Mesodermal cell (in vitro differentiated cells): ENCODE results near the gene VPS36. TPM values are rescaled to one million over a fixed set of nuclear protein-coding genes. Genes with fewer than 3 reads are reported as not detected.
"Not testable (repeated sequence)": the region's sequence is repeated elsewhere in the genome, so short reads cannot be mapped to it uniquely, and the experiment has no call there.

Experiments used
- H3K27ac ChIP-seq: 2 replicates; pipeline ENCODE4 v1.7.0; 2013; ENCODE audit warnings: mild to moderate bottlenecking, low read depth, low read length, moderate library complexity; ENCODE audit not compliant: severe bottlenecking
- H3K36me3 ChIP-seq: 2 replicates; pipeline ENCODE4 v1.7.1; 2013; ENCODE audit warnings: mild to moderate bottlenecking, low read length, moderate library complexity; ENCODE audit not compliant: control insufficient read depth, insufficient read depth
- H3K4me1 ChIP-seq: one replicate; pipeline ENCODE4 v1.7.1; 2013; ENCODE audit warnings: mild to moderate bottlenecking, low read length; ENCODE audit not compliant: insufficient read depth, control insufficient read depth, poor library complexity, severe bottlenecking
- H3K4me3 ChIP-seq: 2 replicates; pipeline ENCODE4 v1.7.0; 2013; ENCODE audit warnings: low read length, control low read depth, mild to moderate bottlenecking; ENCODE audit not compliant: insufficient read depth, poor library complexity, severe bottlenecking; ENCODE audit errors: extremely low read depth
- H3K9me3 ChIP-seq: 2 replicates; pipeline ENCODE4 v1.7.1; 2013; ENCODE audit warnings: mild to moderate bottlenecking, low read length, moderate library complexity; ENCODE audit not compliant: control insufficient read depth
- WGBS, 2 experiments: methylation state at CpG; one replicate each; pipeline ENCODE4 v1.1.5; 2013; ENCODE audit warnings: missing lambda C conversion rate in 2 of 2; ENCODE audit not compliant: insufficient coverage in 2 of 2; 5-methylcytosine and 5-hydroxymethylcytosine counted together
- polyA plus RNA-seq, 2 experiments: library from polyadenylated mRNA; stranded (reverse); fragments of 50-300 nt; gene quantifications; one replicate each; pipeline ENCODE4 v1.2.3, GENCODE V29; 2013

Gene VPS36, protein sequence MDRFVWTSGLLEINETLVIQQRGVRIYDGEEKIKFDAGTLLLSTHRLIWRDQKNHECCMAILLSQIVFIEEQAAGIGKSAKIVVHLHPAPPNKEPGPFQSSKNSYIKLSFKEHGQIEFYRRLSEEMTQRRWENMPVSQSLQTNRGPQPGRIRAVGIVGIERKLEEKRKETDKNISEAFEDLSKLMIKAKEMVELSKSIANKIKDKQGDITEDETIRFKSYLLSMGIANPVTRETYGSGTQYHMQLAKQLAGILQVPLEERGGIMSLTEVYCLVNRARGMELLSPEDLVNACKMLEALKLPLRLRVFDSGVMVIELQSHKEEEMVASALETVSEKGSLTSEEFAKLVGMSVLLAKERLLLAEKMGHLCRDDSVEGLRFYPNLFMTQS
- 23.9 TPM for polyA plus RNA-seq (2013, experiment 1 of 2)
- 24.9 TPM for polyA plus RNA-seq (2013, experiment 2 of 2)

DNA sequence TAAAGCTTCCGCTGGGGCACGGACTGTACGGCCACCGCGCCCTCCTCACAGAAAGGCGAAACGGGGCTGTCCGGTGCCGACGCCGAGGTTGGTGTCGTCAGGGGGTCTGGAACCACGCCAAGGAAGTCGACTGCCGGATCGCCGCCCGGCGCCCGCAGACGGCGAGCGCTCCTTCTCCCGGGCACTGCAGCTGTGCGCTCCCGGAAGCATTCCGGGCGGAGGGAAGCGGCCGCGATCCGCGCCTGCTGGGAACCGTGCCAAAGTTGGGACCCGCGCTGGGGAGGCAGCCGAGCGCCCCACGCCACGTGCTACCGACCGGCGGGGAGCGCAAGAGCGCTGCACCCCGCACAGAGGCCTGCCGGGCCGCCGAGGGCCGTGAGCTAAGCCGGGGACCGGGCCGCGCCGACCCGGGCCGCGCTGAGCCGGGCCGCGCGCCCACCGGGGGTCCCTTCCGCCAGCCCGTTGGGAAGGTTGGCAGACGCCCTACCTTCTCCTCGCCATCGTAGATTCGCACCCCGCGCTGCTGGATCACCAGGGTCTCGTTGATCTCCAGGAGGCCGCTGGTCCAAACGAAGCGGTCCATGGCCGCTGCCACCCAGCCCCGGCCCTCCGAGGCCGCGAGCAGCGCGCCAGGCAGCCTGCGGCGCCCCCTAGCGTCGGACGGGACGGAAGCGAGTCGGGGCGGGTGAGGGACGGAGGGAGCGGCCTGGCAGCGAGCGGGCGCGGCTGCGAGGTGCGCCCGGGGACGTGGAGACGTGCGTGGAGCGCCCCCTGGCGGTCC lies at the start of gene VPS36:
Gene VPS36 (minus strand): TSS at position 623 of the 781 bp plus-strand sequence. CDS start 40 bp downstream, at position 583.
- H3K9me3 ChIP-seq = no peaks in the 10 kb centered on the region
- H3K36me3 ChIP-seq = peaks cover 15% of the 10 kb centered on the region
- H3K4me1 ChIP-seq = peaks cover 8% of the 10 kb centered on the region
- peak within 1 kb of the TSS; percentile 91 for H3K27ac ChIP-seq
- 0% methylated on average over 78 to 99 of the region's 105 CpGs for WGBS, 2 experiments
- H3K4me3 ChIP-seq = peak within 1 kb of the TSS; percentile 69

DNA sequence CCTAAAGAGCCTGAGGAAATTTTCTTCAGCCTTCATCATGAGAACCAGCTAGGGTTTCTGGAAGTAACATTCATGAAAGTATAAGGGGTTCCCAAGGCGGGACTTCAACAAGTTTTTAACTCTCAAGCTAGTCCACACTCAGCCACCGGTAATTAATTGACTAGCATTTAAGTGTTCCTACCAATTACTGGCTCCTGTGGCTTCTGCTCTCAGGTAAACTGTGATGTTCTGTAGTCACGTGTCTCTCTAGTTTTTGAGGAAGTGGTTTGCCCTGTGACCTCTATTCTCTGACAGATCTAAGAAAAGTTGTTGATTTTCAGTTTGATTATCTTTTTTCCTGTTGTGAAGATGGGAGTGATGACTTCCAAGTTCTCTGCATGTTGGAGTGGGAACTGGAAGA lies 47.5 kb upstream of the VPS36 start:
- not testable (repeated sequence) for H3K36me3 ChIP-seq, H3K4me3 ChIP-seq, H3K27ac ChIP-seq, H3K9me3 ChIP-seq, H3K4me1 ChIP-seq
- WGBS, 2 experiments = no CpG with 5 or more reads among the region's 3 CpGs

DNA sequence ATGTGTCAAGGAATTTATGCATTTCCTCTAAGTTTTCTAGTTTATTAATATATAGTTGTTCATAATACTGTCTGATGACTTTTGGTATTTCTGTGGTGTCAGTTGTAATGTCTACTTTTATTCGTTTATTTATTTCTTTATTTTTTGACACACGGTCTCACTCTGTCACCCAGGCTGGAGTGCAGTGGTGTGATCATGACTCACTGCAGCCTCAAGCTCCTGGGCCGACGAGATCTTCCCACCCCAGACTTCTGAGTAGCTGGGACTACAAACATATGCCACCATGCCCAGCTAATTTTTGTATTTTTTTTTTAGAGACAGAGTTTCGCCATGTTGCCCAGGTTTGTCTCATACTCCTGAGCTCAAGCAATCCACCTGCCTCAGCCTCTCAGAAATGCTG lies 43.8 kb upstream of the VPS36 start:
- WGBS, 2 experiments = no CpG with 5 or more reads among the region's 5 CpGs
- H3K9me3 ChIP-seq = not testable (repeated sequence)

DNA sequence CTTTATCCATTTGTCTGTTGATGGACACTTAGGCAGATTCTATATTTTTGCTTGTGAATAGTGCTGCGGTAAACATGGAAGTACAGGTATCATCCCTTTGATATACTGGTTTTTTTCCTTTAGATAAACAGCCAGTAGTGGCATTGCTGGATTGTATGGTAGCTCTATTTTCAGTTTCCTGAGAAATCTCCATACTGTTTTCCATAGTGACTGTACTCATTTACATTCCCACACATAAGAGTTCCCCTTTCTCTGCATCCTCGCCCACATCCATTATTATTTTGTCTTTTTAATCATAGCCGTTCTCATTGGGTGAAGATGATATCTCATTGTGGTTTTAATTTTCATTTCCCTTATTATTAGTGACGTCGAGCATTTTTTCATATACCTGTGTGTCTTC lies 40.6 kb upstream of the VPS36 start:
- not testable (repeated sequence) for H3K9me3 ChIP-seq, H3K4me1 ChIP-seq, H3K27ac ChIP-seq, H3K36me3 ChIP-seq, H3K4me3 ChIP-seq
- WGBS, 2 experiments = no CpG with 5 or more reads among the region's 5 CpGs

More for the DNA sequence above, 43.8 kb upstream of the VPS36 start:
- not testable (repeated sequence) for H3K4me3 ChIP-seq, H3K36me3 ChIP-seq, H3K4me1 ChIP-seq, H3K27ac ChIP-seq

DNA sequence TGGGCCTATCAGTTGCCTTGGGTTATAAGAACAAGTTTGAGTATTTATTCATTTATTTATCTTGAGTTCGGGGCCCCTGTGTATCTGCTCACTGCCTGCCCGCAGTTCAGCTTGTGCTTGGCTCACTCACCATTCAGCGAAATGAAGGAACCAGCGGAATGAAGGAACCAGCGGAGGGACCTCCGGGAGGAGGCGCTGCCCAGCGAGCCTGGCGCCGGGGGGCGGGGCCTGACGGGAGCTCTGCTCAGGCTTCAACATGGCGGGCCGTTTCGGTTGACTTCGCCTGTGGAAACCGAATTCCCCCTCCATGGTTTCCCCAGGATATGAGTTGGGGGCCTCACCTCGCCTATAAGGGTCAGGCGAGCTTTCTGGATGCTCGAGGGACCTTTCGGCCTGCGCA lies 38.3 kb upstream of the VPS36 start:
- H3K4me3 ChIP-seq, H3K36me3 ChIP-seq, H3K27ac ChIP-seq, H3K4me1 ChIP-seq, H3K9me3 ChIP-seq: not testable (repeated sequence)
- no CpG with 5 or more reads among the region's 22 CpGs for WGBS, 2 experiments

DNA sequence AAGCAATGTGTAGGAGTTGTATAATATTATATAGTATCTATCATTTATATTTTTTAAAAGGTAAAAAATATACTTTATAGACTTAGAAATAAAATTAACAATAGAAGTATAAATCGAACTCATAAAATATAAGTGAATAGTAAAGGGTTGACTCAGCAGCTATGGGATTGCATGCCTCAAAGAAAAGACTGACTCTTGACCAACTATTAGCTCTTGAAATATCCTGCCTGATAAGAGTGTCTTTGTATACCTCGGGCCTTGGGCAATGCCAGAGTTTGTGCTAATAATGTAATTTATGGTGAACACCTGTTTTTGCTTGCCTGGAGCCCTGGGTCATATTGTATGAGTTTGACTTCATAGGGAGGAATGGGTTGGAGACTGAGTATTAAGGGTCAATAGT lies 36.6 kb upstream of the VPS36 start:
- WGBS, 2 experiments = no CpG with 5 or more reads among the region's 2 CpGs
- H3K4me1 ChIP-seq, H3K4me3 ChIP-seq, H3K9me3 ChIP-seq, H3K36me3 ChIP-seq, H3K27ac ChIP-seq: not testable (repeated sequence)

DNA sequence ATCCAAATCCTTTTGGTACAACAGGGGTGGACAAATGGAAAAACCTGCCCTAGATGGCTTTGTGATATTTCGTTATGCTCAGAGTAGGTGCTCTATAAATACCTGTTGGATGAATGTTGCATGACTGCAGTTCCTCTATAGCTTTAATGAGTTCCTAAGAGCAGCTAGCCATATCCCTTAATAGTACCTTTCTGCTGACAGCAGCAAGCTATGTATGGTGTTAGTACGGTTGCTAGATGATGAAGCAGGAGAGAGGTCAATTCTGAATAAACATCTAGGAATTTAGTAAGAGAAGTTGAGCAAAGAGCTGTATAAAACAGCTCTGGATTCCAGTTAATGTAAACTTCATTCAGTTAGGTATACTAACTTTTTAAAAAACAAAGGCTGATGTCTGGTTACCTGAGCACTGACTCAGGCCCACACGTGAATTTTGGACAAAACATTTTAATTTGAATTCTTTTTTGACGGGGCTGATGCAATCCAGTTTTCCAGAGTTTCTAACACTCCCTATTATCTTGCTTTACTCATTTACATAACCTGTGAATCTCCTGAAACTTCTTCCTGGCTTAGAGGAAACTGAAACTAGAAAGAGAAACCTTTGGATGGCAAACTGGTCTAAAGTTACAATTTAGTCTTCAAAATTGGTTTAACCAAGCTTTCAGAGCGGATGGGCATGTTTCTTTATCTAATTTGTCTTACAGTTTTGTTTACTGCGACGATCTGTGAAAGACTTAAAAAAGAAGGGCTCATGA lies 30.4 kb upstream of the VPS36 start:
- H3K36me3 ChIP-seq, H3K27ac ChIP-seq, H3K4me3 ChIP-seq, H3K4me1 ChIP-seq, H3K9me3 ChIP-seq: not testable (repeated sequence)
- WGBS, 2 experiments = 83 to 84% methylated on average over 3 to 5 of the region's 7 CpGs

DNA sequence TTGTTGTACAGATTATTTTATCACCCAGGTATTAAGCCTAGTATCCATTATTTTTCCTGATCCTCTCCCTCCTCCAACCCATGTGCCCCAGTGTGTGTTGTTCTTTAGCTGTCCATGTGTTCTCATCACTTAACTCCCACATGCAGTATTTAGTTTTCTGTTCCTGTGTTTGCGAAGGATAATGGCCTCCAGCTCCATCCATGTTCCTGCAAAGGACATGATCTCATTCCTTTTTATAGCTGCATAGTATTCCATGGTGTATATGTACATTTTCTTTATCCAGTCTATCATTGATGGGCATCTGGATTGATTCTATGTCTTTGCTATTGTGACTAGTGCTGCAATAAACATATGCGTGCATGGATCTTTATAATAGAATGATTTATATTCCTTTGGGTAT lies 18.1 kb upstream of the VPS36 start:
- not testable (repeated sequence) for H3K27ac ChIP-seq, H3K4me3 ChIP-seq, H3K4me1 ChIP-seq, H3K9me3 ChIP-seq
- peaks cover 85% of the 10 kb centered on the region for H3K36me3 ChIP-seq
- WGBS, 2 experiments = no CpG with 5 or more reads among the region's 2 CpGs

DNA sequence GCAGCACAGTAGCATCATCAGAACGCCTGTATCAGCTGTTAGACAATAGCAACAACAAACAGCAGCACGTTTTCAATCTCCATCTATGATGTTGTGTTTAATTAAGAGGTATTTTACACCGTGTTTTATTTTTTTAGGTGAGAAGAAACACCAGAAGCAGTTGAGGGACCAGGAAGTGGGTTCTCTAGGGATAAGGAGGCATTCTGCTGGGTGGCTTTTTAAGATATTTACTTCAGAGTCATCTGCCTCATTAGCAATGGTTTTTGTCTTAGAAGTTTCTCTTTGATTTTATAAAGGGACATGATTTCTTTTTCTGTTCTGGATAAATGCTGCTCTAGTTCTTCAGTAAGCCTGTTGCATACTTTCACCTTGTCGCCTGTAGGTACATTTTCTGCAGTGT lies 13.1 kb upstream of the VPS36 start:
- no peaks in the 10 kb centered on the region for H3K9me3 ChIP-seq
- 100% methylated on average over 1 of the region's 4 CpGs; no CpG with 5 or more reads in 1 of the 2 experiments for WGBS, 2 experiments
- H3K27ac ChIP-seq = no peak overlapping the region
- peaks cover 86% of the 10 kb centered on the region for H3K36me3 ChIP-seq
- H3K4me3 ChIP-seq = no peak overlapping the region
- H3K4me1 ChIP-seq = no peaks in the 10 kb centered on the region

DNA sequence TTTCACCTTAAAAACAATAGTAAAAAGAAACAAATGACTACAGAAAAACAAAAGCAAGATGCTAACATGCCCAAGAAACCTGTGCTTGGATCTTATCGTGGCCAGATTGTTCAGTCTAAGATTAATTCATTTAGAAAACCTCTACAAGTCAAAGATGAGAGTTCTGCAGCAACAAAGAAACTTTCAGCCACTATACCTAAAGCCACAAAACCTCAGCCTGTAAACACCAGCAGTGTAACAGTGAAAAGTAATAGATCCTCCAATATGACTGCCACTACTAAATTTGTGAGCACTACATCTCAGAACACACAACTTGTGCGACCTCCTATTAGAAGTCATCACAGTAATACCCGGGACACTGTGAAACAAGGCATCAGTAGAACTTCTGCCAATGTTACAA lies 10.8 kb upstream of the VPS36 start:
- Histone ChIP-seq H3K4me3 (no peak overlapping the region), H3K36me3 (peaks cover 84% of the 10 kb centered on the region), H3K27ac (no peak overlapping the region), H3K9me3 (no peaks in the 10 kb centered on the region), H3K4me1 (peaks cover 3% of the 10 kb centered on the region)
- WGBS, 2 experiments = 95 to 100% methylated on average over 2 to 3 of the region's 3 CpGs
